Heart right ventricle (tissue), 16 donors: ENCODE results near the gene SETD2. TPM values are rescaled to one million over a fixed set of nuclear protein-coding genes. Genes with fewer than 3 reads are reported as not detected.

Source experiments
- ATAC-seq, 8 donors: fragments of 200-7000 bp; cut with Tn5 transposase; one replicate each; pipeline ENCODE4 v1.9.1; 2020; ENCODE audit warnings: mild to moderate bottlenecking in 8 of 8, moderate library complexity in 8 of 8, moderate number of reproducible peaks in 1 of 8
- DNase-seq, 2 donors: peaks; one replicate each; pipeline ENCODE4 v3.0.0-alpha.2; 2020
- H3K27ac ChIP-seq, 10 donors: fragments of 200-600 bp; sonication (generic) in 2 of 10; one replicate each; pipeline versions ENCODE4 v1.5.0 to v1.8.0; 2020 to 2022; ENCODE audit warnings: mild to moderate bottlenecking in 3 of 10
- H3K27me3 ChIP-seq, 7 donors: fragments of 200-600 bp; one replicate each; pipeline ENCODE4 v1.8.0; 2021 to 2022; ENCODE audit warnings: mild to moderate bottlenecking in 2 of 7
- H3K36me3 ChIP-seq, 9 donors: fragments of 200-600 bp; sonication (generic) in 1 of 9; one replicate each; pipeline versions ENCODE4 v1.5.0 to v1.8.0; 2020 to 2022; ENCODE audit warnings: mild to moderate bottlenecking in 2 of 9
- H3K4me1 ChIP-seq, 9 donors: fragments of 200-600 bp; sonication (generic) in 1 of 9; one replicate each; pipeline versions ENCODE4 v1.5.0 to v1.8.0; 2020 to 2022; ENCODE audit warnings: mild to moderate bottlenecking in 4 of 9
- H3K4me3 ChIP-seq, 10 donors: fragments of 200-600 bp; sonication (generic) in 2 of 10; one replicate each; pipeline versions ENCODE4 v1.5.0 to v1.8.0; 2020 to 2022; ENCODE audit warnings: mild to moderate bottlenecking in 7 of 10, moderate library complexity in 2 of 10
- H3K9me3 ChIP-seq, 11 donors: fragments of 200-600 bp in 10 of 11; sonication (generic) in 2 of 11; one replicate each; pipeline versions ENCODE4 v1.5.0 to v1.8.0; 2013 to 2022; ENCODE audit warnings: mild to moderate bottlenecking in 2 of 11, control low read depth in 1 of 11, moderate library complexity in 1 of 11
- WGBS, 2 donors: extraction: QIAGEN DNeasy Blood & Tissue Kit; methylation state at CpG; one replicate each; pipeline ENCODE4 v1.1.7; 2013; ENCODE audit warnings: inconsistent platforms in 1 of 2; 5-methylcytosine and 5-hydroxymethylcytosine counted together
- intact Hi-C, 10 donors: fragments of 100-400 bp; cut with DNase I; formaldehyde crosslinking; loops; one replicate each; pipeline versions ENCODE4 v1.11.1 to v1.14.2; 2022
- polyA plus RNA-seq, 2 donors: library from polyadenylated mRNA; stranded (reverse); fragments of 200-250 nt; gene quantifications; one replicate each; pipeline ENCODE4 v1.2.3, GENCODE V29; 2013
- total RNA-seq, 10 donors: library from RNA; stranded (reverse); fragmentation: NEBNext Ultra II Directional in 3 of 10; extraction: Animal tissue kit (Norgen Biotek cat#: 25700) in 3 of 10; gene quantifications; one replicate each; pipeline versions ENCODE4 v1.2.1 to v1.2.4, GENCODE V29; 2021 to 2023
- TF ChIP-seq, protein P1 (sequence below), 9 donors: fragments of 200-600 bp; sonication (generic) in 2 of 9; IDR thresholded peaks; one replicate each; pipeline versions ENCODE4 v1.5.0 to v1.8.0; 2021 to 2022; ENCODE audit warnings: antibody characterized with exemption in 9 of 9, mild to moderate bottlenecking in 5 of 9, moderate library complexity in 1 of 9
- donor health status: Arrhythmogenic right ventricular cardiomyopathy.
- donor health status: ischemic (EF 13 %, LVEDD 7.1; RV severe dilation, severe dysfunction).
- donor health status: healthy with polysubstance abuse.
- donor health status: DM: no; HTN: yes; CAD: no.
- donor health status: DM: no; HTN: no; CAD: no.
- donor health status: ischemic (EF 25% LVEDD 6.9; RV normal size, moderate dysfunction).
- donor health status: ischemic (EF 25% LVEDD 5.7; RV mildly dilated, moderate dysfunction).
- donor health status: healthy.
- donor health status: DM: yes; HTN: yes; CAD: no.
- donor health status: Ischemic cardiomyopathy.
- donor health status: ischemic (EF 35%, LVEDD 5.7; RV mildly dilated, moderate dysfunction).
- donor health status: nonischemic (EF 11% LVEDD 7.7; RV severe dilation, severe dysfunction).
- donor health status: DM: yes; HTN: yes; CAD: no.
- donor health status: PGD.
- donor health status: ischemic (EF 29% LVEDD 5.4; RV normal size, mild dysfunction).
- donor health status: nonischemic (EF 23%, LVEDD 6.1; RV moderate dilation, normal function).

The SETD2 gene
- total and polyA plus RNA-seq, 12 donors: 8.6 to 34.4 (median 30.0) TPM

DNA sequence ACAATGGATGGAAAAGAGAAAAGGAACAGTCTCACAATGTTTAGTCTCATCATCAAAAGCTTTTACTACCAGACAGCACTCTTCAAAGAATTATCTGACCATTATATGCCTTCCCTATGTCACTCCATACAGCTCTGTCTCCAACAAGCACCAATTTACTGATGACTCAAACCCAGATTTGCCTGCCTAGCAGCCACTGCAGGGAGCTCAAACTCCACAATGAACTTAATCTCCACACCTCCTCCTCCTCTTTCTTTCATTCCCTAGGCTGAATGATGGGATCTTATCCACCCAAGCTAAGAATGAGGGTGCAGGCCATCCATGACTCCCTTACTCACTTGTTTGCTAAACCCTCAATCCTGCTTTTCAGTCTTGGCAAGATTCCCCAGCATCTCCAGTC lies 139.0 kb downstream of the SETD2 start:
- TF ChIP-seq, protein P1, sequence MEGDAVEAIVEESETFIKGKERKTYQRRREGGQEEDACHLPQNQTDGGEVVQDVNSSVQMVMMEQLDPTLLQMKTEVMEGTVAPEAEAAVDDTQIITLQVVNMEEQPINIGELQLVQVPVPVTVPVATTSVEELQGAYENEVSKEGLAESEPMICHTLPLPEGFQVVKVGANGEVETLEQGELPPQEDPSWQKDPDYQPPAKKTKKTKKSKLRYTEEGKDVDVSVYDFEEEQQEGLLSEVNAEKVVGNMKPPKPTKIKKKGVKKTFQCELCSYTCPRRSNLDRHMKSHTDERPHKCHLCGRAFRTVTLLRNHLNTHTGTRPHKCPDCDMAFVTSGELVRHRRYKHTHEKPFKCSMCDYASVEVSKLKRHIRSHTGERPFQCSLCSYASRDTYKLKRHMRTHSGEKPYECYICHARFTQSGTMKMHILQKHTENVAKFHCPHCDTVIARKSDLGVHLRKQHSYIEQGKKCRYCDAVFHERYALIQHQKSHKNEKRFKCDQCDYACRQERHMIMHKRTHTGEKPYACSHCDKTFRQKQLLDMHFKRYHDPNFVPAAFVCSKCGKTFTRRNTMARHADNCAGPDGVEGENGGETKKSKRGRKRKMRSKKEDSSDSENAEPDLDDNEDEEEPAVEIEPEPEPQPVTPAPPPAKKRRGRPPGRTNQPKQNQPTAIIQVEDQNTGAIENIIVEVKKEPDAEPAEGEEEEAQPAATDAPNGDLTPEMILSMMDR (IDR thresholded peaks at IDR 0.05): no peak
- Histone ChIP-seq H3K4me3 (no peak overlapping the region), H3K4me1 (peaks cover 0 to 16% (median 6%) of the 10 kb centered on the region in 9 donors), H3K36me3 (peaks cover 0 to 46% (median 0%) of the 10 kb centered on the region in 9 donors), H3K27me3 (no peaks in the 10 kb centered on the region), H3K9me3 (no peaks in the 10 kb centered on the region), H3K27ac (no peak overlapping the region)
- DNase-seq (no peak), ATAC-seq (no peak)
- intact Hi-C loops: no loop called here

DNA sequence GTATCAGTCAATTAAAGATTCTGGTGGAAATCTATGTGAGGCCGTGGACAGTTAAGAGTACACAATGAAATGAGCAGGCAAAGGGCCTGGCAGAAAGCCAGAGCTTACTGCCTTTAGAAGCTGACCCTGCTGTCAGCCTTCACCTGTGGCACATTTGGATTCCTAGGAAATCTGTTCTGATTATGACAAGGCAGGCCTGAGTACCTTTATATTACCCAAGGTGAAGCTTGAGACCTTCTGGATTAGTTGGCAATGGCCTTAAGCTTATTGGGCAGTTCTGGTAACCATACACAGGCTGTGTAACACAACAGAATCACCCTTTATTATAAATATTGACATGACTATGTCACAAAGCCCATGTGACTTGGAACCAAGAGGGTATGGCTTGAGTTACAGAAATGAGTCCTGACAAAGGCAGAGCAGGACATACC lies 141.3 kb downstream of the SETD2 start:
- Histone ChIP-seq H3K4me3 (no peak overlapping the region), H3K4me1 (peaks cover 0 to 16% (median 7%) of the 10 kb centered on the region in 9 donors), H3K9me3 (no peaks in the 10 kb centered on the region), H3K27me3 (no peaks in the 10 kb centered on the region), H3K36me3 (peaks cover 0 to 47% (median 18%) of the 10 kb centered on the region in 9 donors), H3K27ac (no peak overlapping the region)
- no peak for DNase-seq
- 30 to 44% methylated on average over 1 of the region's 1 CpG for WGBS, 2 donors
- intact Hi-C loops: no loop called here
- TF ChIP-seq, protein P1 (IDR thresholded peaks at IDR 0.05): no peak
- peak in 7 of 8 donors; percentile 36 to 73 (median 48) for ATAC-seq

DNA sequence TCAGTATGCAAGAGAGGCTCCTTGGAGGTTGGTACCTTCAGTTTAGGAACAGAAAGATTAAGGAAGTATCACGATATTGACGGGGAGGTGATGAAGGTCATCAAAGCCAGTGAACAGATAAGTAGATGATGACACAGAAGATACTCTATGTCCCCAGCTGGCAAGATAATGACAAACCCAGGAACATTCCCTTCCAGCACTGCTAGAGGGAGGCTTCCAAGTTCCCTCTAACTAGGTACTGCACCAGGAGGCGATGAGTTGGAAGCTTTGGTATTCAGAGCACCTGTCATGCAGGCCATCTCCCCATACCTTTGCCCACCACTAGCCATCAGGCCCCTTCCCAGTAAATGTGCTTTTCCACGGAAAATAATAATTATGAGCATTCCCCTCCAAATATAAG lies 143.6 kb downstream of the SETD2 start:
- no peaks in the 10 kb centered on the region for H3K27me3 ChIP-seq
- TF ChIP-seq, protein P1 (IDR thresholded peaks at IDR 0.05): no peak
- no peaks in the 10 kb centered on the region for H3K9me3 ChIP-seq
- peaks cover 0 to 24% (median 14%) of the 10 kb centered on the region in 9 donors for H3K4me1 ChIP-seq
- intact Hi-C loops: no loop called here
- H3K4me3 ChIP-seq: no peak overlapping the region
- ATAC-seq (no peak), DNase-seq (no peak)
- no peak overlapping the region for H3K27ac ChIP-seq
- peaks cover 0 to 64% (median 32%) of the 10 kb centered on the region in 9 donors for H3K36me3 ChIP-seq
- WGBS, 2 donors: 80 to 85% methylated on average over 4 of the region's 4 CpGs

DNA sequence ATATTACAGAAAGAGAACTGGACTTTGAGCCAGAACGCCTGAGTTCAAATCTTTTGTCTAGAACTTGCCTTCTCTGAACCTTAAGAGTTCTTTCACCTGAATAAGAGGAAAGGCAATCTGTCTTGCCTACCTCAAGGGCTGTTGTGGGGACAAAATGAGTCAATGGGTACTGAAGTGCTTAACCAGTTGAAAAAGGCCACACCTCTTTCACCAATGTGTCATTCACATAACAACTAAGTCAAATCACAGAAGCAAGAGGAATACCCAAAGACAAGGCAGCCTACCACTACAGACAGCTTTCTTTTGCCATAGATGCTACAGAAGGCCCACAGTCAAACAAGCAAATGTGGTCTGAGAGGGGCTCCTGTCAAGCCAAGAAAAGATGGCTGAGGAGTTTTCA lies 144.7 kb downstream of the SETD2 start:
- Histone ChIP-seq H3K36me3 (peaks cover 0 to 75% (median 32%) of the 10 kb centered on the region in 9 donors), H3K27me3 (no peaks in the 10 kb centered on the region), H3K4me3 (no peak overlapping the region), H3K4me1 (peaks cover 0 to 24% (median 14%) of the 10 kb centered on the region in 9 donors), H3K9me3 (no peaks in the 10 kb centered on the region), H3K27ac (no peak overlapping the region)
- ATAC-seq (no peak), DNase-seq (no peak)
- TF ChIP-seq, protein P1 (IDR thresholded peaks at IDR 0.05): no peak
- intact Hi-C loops: loop anchor here in 2 of 10 donors (10.0 kb wide), 2 partner anchors 136 to 316 kb away; no protein-coding TSS in a partner anchor
- WGBS, 2 donors: 93 to 97% methylated on average over 1 of the region's 1 CpG
